ENCODE data around the gene TSPAN10. TPM values are rescaled to one million over a fixed set of nuclear protein-coding genes. Genes with fewer than 3 reads are reported as not detected.

The TSPAN10 gene
- total RNA-seq, 1 donor from 2014 or later, result 2.7 TPM

DNA sequence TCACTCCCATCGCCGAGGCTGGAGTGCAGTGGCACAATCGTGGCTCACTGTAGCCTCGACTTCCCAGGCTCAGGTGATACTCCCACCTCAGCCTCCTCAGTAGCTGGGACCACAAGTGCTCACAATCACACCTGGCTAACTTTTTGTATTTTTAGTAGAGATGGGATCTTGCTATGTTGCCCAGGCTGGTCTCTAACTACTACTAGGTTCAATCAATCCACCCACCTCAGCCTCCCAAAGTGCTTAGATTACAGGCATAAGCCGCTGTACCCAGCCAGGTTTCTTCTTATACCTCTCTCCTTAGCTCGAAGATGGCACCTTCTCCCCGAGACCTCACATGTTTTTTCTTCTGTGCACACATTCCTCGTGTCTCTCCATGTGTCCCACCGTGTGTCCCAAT lies 3.0 kb downstream of the TSPAN10 start:
- peaks cover 15% of the 10 kb centered on the region for H4K20me1 ChIP-seq (ENCODE audit: insufficient read depth, low read length)
- Mint-ChIP-seq H3K36me3 (ENCODE audit: low read depth, unreplicated experiment) (no peaks in the 10 kb centered on the region), H3K27me3 (ENCODE audit: low read depth, unreplicated experiment) (no peaks in the 10 kb centered on the region), H3K4me1 (ENCODE audit: low read depth, unreplicated experiment) (peaks cover 8% of the 10 kb centered on the region), H3K27ac (ENCODE audit: unreplicated experiment) (no peak overlapping the region), H3K9me3 (ENCODE audit: unreplicated experiment) (no peaks in the 10 kb centered on the region), H3K4me3 (ENCODE audit: unreplicated experiment) (no peak overlapping the region)
- TF ChIP-seq EZH2 (IDR thresholded peaks at IDR 0.05; ENCODE audit: insufficient read depth, low read length), result no peak
- TF ChIP-seq, protein P1, sequence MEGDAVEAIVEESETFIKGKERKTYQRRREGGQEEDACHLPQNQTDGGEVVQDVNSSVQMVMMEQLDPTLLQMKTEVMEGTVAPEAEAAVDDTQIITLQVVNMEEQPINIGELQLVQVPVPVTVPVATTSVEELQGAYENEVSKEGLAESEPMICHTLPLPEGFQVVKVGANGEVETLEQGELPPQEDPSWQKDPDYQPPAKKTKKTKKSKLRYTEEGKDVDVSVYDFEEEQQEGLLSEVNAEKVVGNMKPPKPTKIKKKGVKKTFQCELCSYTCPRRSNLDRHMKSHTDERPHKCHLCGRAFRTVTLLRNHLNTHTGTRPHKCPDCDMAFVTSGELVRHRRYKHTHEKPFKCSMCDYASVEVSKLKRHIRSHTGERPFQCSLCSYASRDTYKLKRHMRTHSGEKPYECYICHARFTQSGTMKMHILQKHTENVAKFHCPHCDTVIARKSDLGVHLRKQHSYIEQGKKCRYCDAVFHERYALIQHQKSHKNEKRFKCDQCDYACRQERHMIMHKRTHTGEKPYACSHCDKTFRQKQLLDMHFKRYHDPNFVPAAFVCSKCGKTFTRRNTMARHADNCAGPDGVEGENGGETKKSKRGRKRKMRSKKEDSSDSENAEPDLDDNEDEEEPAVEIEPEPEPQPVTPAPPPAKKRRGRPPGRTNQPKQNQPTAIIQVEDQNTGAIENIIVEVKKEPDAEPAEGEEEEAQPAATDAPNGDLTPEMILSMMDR (IDR thresholded peaks at IDR 0.05; ENCODE audit: insufficient read depth, low read depth, low read length), result no peak
- peaks cover 22% of the 10 kb centered on the region for H3K4me1 ChIP-seq (ENCODE audit: insufficient read depth, low read length)
- H3K79me2 ChIP-seq (ENCODE audit: insufficient read depth, low read length), result peaks cover 17% of the 10 kb centered on the region
- H3K9me3 ChIP-seq (ENCODE audit: insufficient read depth, low read depth, low read length), result no peaks in the 10 kb centered on the region
- H3K4me2 ChIP-seq (ENCODE audit: low read length), result no peak overlapping the region
- no peak overlapping the region for H2AFZ ChIP-seq (ENCODE audit: low read depth, low read length)
- no peak overlapping the region for H3K27ac ChIP-seq (ENCODE audit: low read depth, low read length)
- H3K36me3 ChIP-seq (ENCODE audit: insufficient read depth, low read length), result peaks cover under 1% of the 10 kb centered on the region
- FAIRE-seq (no peak), DNase-seq (ENCODE audit: low read depth) (no peak)
- no peaks in the 10 kb centered on the region for H3K27me3 ChIP-seq (ENCODE audit: insufficient read depth, low read length)
- H3K9ac ChIP-seq (ENCODE audit: low read length), result no peak overlapping the region
- H3K4me3 ChIP-seq (ENCODE audit: insufficient read depth, low read depth, low read length), result no peak overlapping the region

DNA sequence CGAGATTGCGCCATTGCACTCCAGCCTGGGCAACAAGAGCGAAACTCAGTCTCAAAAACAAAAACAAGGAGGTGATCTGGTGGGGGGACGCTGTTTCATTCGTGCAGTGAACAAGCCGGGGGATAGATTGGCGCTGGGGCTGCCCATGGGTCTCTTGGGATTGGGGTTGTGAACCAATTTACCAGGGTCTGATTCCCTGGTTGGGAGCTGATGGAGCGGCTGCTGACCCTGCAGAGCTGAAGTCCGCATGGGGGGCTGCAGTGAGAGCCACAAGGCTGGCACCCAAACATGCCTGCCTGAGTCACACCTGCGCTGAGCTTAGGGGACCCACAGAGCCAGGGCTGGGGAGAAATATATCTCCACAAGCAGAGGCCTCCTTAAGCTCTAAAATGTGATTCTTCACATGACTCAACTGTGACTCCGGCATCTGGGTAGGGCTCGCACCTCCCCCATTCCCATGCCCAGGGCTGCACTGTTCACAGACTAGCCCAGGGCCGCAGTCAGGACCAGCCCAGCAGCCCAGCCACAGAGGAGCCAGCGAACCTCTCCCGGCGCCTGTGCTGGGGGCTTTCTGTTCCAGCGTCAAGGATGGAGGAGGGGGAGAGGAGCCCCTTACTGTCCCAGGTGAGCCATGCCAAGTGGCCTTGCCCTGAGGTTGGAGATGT lies 5.0 kb downstream of the TSPAN10 start:
- Mint-ChIP-seq H3K9me3 (ENCODE audit: unreplicated experiment) (no peaks in the 10 kb centered on the region), H3K4me3 (ENCODE audit: unreplicated experiment) (no peak overlapping the region), H3K27me3 (ENCODE audit: low read depth, unreplicated experiment) (peaks cover 4% of the 10 kb centered on the region), H3K4me1 (ENCODE audit: low read depth, unreplicated experiment) (peaks cover 5% of the 10 kb centered on the region), H3K27ac (ENCODE audit: unreplicated experiment) (no peak overlapping the region), H3K36me3 (ENCODE audit: low read depth, unreplicated experiment) (peaks cover 2% of the 10 kb centered on the region)
- no peaks in the 10 kb centered on the region for H3K79me2 ChIP-seq (ENCODE audit: insufficient read depth, low read length)
- H3K4me1 ChIP-seq (ENCODE audit: insufficient read depth, low read length), result peaks cover 10% of the 10 kb centered on the region
- H2AFZ ChIP-seq (ENCODE audit: low read depth, low read length), result peak overlapping the region; percentile 57
- H3K9ac ChIP-seq (ENCODE audit: low read length), result peak overlapping the region; percentile 58
- no peaks in the 10 kb centered on the region for H3K9me3 ChIP-seq (ENCODE audit: insufficient read depth, low read depth, low read length)
- no peak for TF ChIP-seq EZH2 (IDR thresholded peaks at IDR 0.05; ENCODE audit: insufficient read depth, low read length)
- TF ChIP-seq, protein P1 (IDR thresholded peaks at IDR 0.05; ENCODE audit: insufficient read depth, low read depth, low read length), result no peak
- H3K4me2 ChIP-seq (ENCODE audit: low read length), result peak overlapping the region; percentile 78
- DNase-seq (ENCODE audit: low read depth) (peak; percentile 61), FAIRE-seq (no peak)
- no peak overlapping the region for H3K4me3 ChIP-seq (ENCODE audit: insufficient read depth, low read depth, low read length)
- H3K27me3 ChIP-seq (ENCODE audit: insufficient read depth, low read length), result peaks cover 3% of the 10 kb centered on the region
- peak overlapping the region; percentile 70 for H3K27ac ChIP-seq (ENCODE audit: low read depth, low read length)
- no peaks in the 10 kb centered on the region for H3K36me3 ChIP-seq (ENCODE audit: insufficient read depth, low read length)
- H4K20me1 ChIP-seq (ENCODE audit: insufficient read depth, low read length), result no peaks in the 10 kb centered on the region

DNA sequence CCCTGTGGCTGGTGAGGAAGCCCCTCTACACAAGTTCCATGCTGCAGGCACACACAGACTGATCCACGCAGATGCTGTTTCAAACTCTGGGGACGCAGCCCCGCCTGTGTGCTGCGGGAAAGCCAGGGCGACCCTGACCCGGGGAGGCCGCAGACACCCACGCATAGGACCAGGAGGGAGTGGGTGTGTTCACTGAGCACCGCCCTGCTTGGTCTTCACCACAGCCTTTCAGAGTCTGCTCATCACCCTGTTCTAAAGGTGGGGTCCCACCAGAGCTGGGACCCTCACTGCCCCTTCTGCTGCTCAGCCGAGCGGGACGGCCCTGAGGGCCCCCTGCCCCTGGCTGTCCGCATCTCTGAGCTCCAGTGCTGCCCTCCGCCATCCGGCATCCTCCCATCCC lies 7.5 kb downstream of the TSPAN10 start:
- no peak for FAIRE-seq
- H3K27me3 ChIP-seq (ENCODE audit: insufficient read depth, low read length), result peaks cover 20% of the 10 kb centered on the region
- H3K4me1 ChIP-seq (ENCODE audit: insufficient read depth, low read length), result peaks cover 10% of the 10 kb centered on the region
- H3K27ac ChIP-seq (ENCODE audit: low read depth, low read length), result no peak overlapping the region
- no peaks in the 10 kb centered on the region for H4K20me1 ChIP-seq (ENCODE audit: insufficient read depth, low read length)
- TF ChIP-seq EZH2 (IDR thresholded peaks at IDR 0.05; ENCODE audit: insufficient read depth, low read length), result no peak
- TF ChIP-seq, protein P1 (IDR thresholded peaks at IDR 0.05; ENCODE audit: insufficient read depth, low read depth, low read length), result no peak
- Mint-ChIP-seq H3K4me3 (ENCODE audit: unreplicated experiment) (no peak overlapping the region), H3K27ac (ENCODE audit: unreplicated experiment) (no peak overlapping the region), H3K4me1 (ENCODE audit: low read depth, unreplicated experiment) (peaks cover 5% of the 10 kb centered on the region), H3K27me3 (ENCODE audit: low read depth, unreplicated experiment) (peaks cover 18% of the 10 kb centered on the region), H3K36me3 (ENCODE audit: low read depth, unreplicated experiment) (peaks cover 2% of the 10 kb centered on the region), H3K9me3 (ENCODE audit: unreplicated experiment) (peaks cover 4% of the 10 kb centered on the region)
- no peaks in the 10 kb centered on the region for H3K79me2 ChIP-seq (ENCODE audit: insufficient read depth, low read length)
- H3K9ac ChIP-seq (ENCODE audit: low read length), result no peak overlapping the region
- H3K9me3 ChIP-seq (ENCODE audit: insufficient read depth, low read depth, low read length), result peaks cover 7% of the 10 kb centered on the region
- H3K4me2 ChIP-seq (ENCODE audit: low read length), result no peak overlapping the region
- H2AFZ ChIP-seq (ENCODE audit: low read depth, low read length), result no peak overlapping the region
- no peaks in the 10 kb centered on the region for H3K36me3 ChIP-seq (ENCODE audit: insufficient read depth, low read length)
- no peak overlapping the region for H3K4me3 ChIP-seq (ENCODE audit: insufficient read depth, low read depth, low read length)
- DNase-seq (ENCODE audit: low read depth), result no peak

Data from astrocyte (in vitro differentiated cells and primary cell).